Chondrocyte (in vitro differentiated cells): Measurements from ENCODE around the gene LRMDA. TPM values are rescaled to one million over a fixed set of nuclear protein-coding genes. Genes with fewer than 3 reads are reported as not detected.

Experiments used
- DNase-seq: peaks from one replicate; pipeline ENCODE4 v3.0.0; 2021; ENCODE audit warnings: mixed read lengths, low spot score
- H3K27ac Mint-ChIP-seq: one replicate; pipeline ENCODE4 v1.8.0; 2021; ENCODE audit warnings: mild to moderate bottlenecking, moderate library complexity, mixed read lengths; ENCODE audit not compliant: unreplicated experiment
- H3K27me3 Mint-ChIP-seq: 2 replicates; pipeline ENCODE4 v1.8.0; 2021; ENCODE audit warnings: low read depth, mixed read lengths
- H3K36me3 Mint-ChIP-seq: 2 replicates; pipeline ENCODE4 v1.8.0; 2021; ENCODE audit warnings: low read depth, mixed read lengths
- H3K4me1 Mint-ChIP-seq: 2 replicates; pipeline ENCODE4 v1.8.0; 2021; ENCODE audit warnings: low read depth, mild to moderate bottlenecking, mixed read lengths
- H3K4me3 Mint-ChIP-seq: one replicate; pipeline ENCODE4 v1.8.0; 2021; ENCODE audit warnings: mild to moderate bottlenecking, moderate library complexity, mixed read lengths; ENCODE audit not compliant: unreplicated experiment
- H3K9me3 Mint-ChIP-seq: 2 replicates; pipeline ENCODE4 v1.8.0; 2021; ENCODE audit warnings: low read depth, mixed read lengths
- total RNA-seq: library from RNA; stranded (reverse); gene quantifications from 3 replicates; pipeline ENCODE4 v1.2.1, GENCODE V29; 2021
- TF ChIP-seq, protein P1 (sequence below): fragments of 200-600 bp; sonication (generic); IDR thresholded peaks from 2 replicates; pipeline ENCODE4 v1.5.0; 2021; ENCODE audit warnings: antibody characterized with exemption, mild to moderate bottlenecking, moderate library complexity

Gene LRMDA
- total RNA-seq, 1 donor from 2014 or later = 2.8 TPM

DNA sequence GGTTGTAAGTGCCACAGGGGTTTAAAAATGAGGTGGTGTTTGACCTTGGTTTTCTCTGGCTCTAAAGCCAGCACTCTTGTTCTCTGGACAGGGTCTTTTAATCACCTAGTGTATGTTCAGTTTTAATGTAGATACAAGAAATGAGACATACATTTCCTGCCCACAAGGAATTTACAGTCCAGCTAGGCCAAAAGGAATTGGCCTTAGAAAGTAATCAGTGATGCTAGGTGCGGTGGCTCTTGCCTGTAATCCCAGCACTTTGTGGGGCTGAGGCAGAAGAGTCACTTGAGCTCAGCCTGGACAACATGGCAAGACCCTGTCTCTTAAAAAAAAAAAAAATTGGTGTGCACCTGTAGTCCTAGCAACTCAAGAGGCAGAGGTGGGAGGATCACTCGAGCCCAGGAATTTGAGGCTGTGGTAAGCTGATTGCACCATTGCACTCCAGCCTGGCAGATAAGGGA, 100.2 kb downstream of the LRMDA start:
- Mint-ChIP-seq H3K9me3 (peaks cover 8% of the 10 kb centered on the region), H3K27me3 (peaks cover 13% of the 10 kb centered on the region), H3K4me1 (peaks cover 23% of the 10 kb centered on the region), H3K36me3 (no peaks in the 10 kb centered on the region), H3K4me3 (no peak overlapping the region), H3K27ac (no peak overlapping the region)
- TF ChIP-seq, protein P1, sequence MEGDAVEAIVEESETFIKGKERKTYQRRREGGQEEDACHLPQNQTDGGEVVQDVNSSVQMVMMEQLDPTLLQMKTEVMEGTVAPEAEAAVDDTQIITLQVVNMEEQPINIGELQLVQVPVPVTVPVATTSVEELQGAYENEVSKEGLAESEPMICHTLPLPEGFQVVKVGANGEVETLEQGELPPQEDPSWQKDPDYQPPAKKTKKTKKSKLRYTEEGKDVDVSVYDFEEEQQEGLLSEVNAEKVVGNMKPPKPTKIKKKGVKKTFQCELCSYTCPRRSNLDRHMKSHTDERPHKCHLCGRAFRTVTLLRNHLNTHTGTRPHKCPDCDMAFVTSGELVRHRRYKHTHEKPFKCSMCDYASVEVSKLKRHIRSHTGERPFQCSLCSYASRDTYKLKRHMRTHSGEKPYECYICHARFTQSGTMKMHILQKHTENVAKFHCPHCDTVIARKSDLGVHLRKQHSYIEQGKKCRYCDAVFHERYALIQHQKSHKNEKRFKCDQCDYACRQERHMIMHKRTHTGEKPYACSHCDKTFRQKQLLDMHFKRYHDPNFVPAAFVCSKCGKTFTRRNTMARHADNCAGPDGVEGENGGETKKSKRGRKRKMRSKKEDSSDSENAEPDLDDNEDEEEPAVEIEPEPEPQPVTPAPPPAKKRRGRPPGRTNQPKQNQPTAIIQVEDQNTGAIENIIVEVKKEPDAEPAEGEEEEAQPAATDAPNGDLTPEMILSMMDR = no peak
- no peak for DNase-seq

DNA sequence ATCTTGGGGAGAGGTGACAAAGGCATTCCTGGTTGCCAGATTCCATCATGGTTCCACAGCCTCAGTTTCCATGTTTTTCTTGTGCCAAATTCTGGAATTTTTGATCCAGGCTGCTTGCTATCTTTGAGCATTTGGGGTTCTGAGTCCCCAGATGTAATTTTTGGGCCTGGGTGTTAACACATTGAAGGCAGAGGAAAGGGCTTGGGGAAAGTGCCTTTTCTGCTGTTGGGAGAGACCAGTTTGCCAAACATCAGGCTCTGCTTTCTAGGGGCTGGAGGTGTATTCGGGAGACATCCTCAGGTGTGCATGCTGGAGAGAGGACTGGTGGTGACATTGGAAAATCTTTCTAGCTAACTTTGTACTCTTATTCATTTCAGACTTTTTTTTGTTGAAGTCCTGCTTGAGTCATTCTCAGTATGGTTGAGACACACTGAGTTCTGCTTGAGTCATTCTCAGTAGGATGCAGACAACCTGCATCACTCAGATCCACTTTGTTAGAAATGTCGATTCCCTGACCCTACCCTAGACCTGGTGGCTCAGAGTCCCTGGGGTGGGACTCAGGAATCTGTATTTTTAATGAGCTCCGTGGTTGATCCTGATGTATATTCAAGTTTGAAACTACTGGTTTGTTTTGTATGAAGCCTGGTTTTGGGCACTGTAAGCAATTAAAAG, 101.0 kb downstream of the LRMDA start:
- no peak for DNase-seq
- H3K27ac Mint-ChIP-seq = no peak overlapping the region
- TF ChIP-seq, protein P1 = no peak
- H3K9me3 Mint-ChIP-seq = peaks cover 8% of the 10 kb centered on the region
- no peak overlapping the region for H3K4me3 Mint-ChIP-seq
- H3K27me3 Mint-ChIP-seq = peaks cover 13% of the 10 kb centered on the region
- H3K36me3 Mint-ChIP-seq = no peaks in the 10 kb centered on the region
- H3K4me1 Mint-ChIP-seq = peaks cover 23% of the 10 kb centered on the region

DNA sequence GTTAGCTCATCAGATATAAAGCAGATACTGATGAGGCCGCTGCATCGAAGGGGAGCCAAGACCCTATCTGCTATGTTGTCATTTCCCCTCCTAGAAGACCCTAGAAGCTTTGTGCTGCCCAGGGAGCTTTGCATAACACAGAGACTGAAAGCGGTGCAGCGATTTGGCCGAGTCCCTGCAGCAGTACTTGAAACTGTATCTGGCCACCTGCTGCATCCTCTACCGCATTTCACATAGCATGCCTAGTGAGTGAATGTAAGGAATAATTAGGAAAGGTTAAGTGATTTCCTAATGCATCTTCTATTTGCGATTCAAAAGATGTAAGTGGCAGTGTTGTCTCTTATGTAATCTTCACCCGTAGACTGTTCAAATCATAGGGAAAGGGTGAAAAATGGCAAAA, 106.7 kb downstream of the LRMDA start:
- no peak overlapping the region for H3K4me3 Mint-ChIP-seq
- TF ChIP-seq, protein P1 = no peak
- no peaks in the 10 kb centered on the region for H3K36me3 Mint-ChIP-seq
- peaks cover 5% of the 10 kb centered on the region for H3K27me3 Mint-ChIP-seq
- peaks cover 54% of the 10 kb centered on the region for H3K4me1 Mint-ChIP-seq
- no peaks in the 10 kb centered on the region for H3K9me3 Mint-ChIP-seq
- H3K27ac Mint-ChIP-seq = peak overlapping the region; percentile 13
- no peak for DNase-seq

DNA sequence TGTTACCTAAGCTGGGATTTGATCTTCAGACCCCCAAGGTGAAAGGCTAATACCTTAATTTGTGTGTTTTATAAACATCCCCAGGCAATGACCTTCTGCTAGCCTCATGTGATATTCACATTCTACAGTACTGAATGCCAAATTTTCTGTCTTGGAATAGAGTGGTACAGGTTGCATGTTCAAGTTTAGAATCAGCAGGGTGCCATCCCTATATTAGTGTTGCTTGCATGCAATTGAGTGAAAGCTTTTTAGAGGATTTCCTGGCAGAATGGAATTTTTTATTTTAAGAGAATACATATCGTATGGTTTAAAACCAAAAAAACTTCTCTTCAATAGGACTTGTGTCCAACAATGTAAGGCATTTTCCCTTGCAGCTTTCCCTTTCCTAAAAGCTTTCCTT, 107.3 kb downstream of the LRMDA start:
- TF ChIP-seq, protein P1 = no peak
- Mint-ChIP-seq H3K4me3 (no peak overlapping the region), H3K9me3 (no peaks in the 10 kb centered on the region), H3K27me3 (peaks cover 2% of the 10 kb centered on the region), H3K4me1 (peaks cover 57% of the 10 kb centered on the region), H3K36me3 (no peaks in the 10 kb centered on the region), H3K27ac (peak overlapping the region; percentile 81)
- no peak for DNase-seq

DNA sequence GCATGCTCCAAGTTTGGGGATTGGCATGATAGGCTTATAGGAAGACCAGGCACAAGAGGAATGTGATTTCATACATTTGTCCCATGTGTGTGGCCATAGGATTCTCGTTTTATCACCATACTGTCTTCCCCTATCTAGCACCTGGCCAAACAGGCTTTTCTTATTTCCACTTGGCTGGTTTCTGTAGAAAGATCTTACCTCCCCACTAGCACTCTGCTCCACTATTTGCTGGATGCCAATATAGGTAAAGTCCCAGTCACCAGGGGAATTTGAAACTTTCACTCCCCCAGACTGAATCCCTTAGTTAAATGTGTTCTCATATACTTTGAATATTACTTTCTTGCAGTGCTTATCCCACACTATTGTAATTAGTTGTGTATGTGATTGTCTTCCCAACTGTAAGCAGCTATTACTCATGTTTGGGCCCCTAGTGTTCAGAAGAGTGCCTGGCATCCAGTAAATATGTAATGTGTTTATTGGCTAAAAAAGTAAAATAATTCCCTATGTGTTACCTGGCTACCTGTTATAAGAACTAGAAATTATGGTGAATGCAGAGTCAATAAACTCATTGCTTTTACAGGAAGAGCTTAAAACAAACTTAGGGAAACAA, 109.0 kb downstream of the LRMDA start:
- Mint-ChIP-seq H3K36me3 (no peaks in the 10 kb centered on the region), H3K27me3 (no peaks in the 10 kb centered on the region), H3K4me3 (no peak overlapping the region), H3K9me3 (no peaks in the 10 kb centered on the region), H3K4me1 (peaks cover 74% of the 10 kb centered on the region), H3K27ac (peak overlapping the region; percentile 81)
- DNase-seq = no peak
- TF ChIP-seq, protein P1 = peak; percentile 38
